HG03139 (cell line): ENCODE data around the gene PPP5C.
"Not testable (repeated sequence)": the region's sequence is repeated elsewhere in the genome, so short reads cannot be mapped to it uniquely, and the experiment has no call there.

Experiments used
- ATAC-seq: cut with Tn5 transposase; IDR thresholded peaks from one replicate; pipeline ENCODE4 v1.9.1; 2021; ENCODE audit not compliant: unreplicated experiment

PPP5C gene

DNA sequence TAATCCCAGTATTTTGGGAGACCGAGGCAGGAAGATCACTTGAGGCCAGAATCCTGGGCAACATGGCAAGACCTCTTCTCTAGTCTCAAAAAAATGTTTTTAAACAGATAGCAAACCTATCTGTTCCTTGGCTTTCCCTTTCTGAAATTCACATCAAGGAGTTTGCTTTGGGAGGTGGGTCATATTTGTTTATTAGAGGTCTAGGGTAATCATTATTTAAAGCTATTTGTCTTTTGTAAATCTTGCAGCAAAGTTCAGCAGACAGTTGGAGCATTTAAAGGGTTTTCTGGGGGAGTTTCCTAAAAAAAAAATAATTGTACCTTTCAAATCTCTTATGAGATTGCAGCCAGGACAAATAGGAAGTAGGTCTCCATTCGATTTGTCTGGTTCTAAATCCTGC lies 17.5 kb downstream of the PPP5C start:
- no peak for ATAC-seq

DNA sequence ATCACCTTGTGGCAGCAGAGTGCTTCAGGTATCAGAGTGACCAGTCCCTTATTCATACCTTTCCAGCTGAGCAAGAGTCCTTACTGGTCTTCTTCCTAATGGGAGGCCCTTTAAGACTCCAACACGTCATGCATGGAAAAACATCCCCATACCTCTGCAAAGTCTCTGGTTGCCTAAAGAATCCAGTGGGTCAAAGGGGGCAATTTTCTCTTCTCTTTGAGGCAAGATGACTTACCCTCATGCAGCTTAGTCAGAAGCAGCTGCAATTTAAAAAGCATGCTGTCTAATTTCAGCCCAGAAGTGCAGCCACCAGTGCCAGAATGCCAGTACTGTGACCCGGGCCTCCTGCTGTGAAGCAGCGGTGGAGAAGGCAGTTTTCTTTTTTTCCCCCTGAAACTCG lies 18.7 kb downstream of the PPP5C start:
- no peak for ATAC-seq

DNA sequence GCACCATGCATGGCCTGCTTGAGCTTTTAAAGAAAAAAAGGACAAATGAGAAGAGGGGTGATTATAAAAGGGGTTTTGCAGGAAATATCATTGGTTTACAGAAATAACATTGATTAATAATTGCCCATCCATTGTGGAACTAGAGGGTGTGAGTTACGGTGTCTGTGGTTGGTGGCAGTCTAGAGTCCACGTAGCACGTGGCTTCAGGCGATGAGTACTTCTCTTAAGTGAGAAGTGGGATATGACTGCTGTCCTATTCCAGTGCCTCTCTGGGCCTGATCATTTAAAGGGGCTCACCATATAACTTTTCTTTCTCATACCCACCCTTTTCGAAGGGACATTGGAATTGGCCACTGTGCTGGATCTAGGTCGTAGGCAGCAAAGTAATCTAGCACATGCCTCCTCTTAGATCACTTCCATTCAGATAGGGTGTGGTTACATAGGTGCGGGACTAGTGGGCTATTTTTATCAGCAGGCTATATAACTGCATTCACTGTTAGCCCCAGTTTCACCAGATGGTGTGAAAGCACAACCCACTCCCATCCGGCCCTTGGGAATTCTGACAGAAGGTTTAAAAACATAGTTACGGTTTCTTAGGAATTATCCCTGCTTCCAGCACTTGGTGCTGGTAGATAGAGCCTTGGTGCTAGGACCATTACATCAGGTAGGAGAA lies 19.9 kb downstream of the PPP5C start:
- no peak for ATAC-seq

DNA sequence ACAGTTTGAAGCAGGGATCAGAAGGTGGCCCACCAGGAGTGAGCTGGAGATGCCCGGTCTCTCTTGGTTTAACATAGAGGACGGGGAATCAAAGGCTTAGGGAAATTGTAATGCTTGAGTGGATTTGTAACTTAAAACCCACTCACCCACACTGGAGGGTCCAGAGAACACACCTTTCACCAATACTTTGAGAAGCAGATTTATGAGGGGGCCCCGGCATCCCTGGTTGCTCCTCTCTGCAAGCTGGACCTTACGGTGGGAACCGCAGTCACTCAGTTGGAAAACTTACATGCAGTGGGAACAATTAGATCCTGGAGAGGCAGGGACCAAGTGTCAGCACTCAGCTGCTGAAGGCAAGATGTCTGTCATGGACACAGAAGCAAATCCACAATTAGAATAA lies 20.5 kb downstream of the PPP5C start:
- no peak for ATAC-seq

DNA sequence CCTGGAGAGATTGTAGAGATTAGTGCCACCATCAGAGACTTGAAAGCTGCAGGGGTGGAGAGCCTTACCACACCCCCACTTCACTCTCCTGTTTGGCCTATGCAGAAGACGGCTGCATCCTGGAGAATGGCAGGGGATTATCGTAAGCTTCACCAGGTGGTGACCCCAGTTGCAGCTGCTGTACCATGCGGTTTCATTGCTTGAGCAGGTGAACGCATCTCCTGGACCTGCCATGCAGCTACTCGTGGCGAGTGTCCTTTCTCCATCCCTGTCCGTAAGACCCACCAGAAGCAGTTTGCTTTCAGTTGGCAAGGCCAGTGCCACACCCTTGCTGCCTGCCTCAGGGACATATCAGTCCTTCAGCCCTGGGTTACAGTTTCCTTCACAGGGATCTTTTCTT lies 21.2 kb downstream of the PPP5C start:
- no peak for ATAC-seq

DNA sequence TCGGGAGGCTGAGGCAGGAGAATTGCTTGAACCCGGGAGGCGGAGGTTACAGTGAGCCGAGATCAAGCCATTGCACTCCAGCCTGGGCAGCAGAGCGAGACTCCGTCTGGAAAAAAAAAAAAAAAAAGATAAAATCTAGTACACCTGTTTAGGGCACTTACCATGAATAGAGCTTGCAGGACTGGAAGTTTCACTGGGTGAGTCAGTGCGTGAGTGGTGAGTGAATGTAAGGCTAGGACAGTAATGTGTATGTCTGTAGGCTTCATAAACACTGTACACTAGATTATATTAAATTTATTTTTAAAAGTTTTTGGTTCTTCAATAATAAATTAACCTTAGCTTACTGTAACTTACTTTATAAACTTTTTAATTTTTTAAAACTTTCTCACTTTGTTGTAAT lies 22.9 kb downstream of the PPP5C start:
- ATAC-seq: no peak

DNA sequence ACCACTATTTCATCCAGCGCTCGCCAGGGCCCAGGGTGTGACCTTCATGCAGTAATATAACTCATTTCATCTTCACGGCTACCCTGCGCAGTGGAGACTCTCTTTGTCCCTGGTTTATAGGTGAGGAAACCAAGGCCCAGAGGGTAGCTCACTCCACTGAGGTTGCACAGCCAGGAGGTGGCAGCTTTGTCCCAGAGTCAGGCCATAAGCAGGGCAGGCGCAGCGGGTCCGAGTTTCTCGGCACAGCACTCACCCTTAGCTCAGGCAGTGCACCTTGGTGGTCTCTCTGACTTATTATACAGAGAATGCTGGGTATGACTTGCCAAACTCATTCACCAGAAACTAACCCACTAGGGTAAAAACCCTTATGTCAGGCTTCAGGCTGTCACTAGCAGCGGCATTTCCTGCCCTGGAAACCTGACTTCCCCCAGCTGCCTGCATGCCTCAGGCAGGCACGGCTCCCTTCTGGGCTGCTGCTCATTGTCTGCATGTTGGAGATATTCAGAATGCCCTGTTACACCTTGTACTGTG lies 24.5 kb downstream of the PPP5C start:
- ATAC-seq: no peak

DNA sequence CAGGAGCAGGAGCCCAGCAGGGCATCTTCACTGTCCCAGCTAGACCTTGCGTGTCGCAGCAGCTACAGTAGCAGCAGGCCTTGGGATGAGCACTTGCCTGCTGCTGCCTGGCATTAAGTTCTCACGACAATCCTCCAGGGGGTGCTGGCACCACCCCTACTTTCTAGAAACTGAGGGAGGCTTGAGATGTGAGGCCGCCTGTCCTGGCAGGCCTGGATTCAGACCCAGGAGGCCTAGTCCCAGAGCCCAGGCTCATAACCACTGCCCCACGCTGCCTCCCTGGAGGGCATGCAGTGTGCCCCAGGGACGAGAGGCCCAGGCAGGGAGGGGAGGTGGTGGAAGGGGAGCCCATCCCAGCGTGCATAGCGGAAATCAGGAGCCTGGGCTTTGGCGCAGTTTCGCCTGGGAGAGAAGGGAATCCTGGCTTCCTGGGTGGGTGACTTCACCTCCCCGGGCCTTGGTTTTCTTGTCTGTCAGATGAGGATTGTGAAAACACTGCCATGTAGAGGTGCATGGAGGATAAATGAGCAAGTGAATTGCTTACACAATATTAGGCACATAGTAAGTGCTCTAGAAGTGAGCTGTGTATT lies 26.1 kb downstream of the PPP5C start:
- ATAC-seq: no peak

DNA sequence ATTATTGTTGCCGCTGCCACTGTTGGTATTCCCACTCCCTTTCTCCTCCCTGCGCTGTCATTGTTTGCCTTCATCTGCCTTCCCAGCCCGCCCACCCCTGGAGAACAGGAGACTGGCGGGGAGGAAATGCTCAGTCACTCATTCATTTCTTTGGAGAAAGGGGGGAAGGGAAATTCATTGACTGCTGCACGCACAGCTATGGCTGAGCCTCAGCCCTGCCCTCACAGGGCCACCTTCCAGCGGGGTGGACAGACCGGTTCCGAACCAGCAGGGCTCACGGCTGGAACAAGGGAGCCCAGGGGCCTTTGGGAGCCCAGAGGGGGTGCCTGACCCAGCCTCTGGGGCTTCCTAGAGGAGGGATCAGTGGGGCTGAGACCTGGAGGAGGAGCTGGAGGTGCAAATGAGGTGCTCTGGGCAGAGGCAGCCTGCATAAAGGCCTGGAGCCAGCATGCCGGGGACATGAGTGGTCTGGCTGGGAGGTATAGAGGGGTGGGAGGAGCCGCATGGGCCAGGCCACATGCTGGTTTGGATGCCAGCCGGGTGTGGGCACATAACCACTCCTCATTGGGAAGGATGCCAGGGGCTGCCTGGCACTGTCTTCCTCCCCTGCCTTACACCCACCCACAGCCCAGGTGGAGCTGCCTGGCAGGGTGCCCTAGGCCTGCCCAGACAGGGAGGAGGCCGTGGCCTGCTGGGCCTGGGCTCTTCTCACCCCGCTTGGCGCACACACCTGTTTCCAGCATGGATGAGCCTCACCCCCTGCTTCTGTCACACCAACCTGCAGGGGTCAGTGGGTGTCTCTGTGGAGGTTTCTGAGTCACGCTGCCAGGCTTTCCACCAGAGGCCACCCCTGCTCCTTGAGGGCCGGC lies 26.8 kb downstream of the PPP5C start:
- ATAC-seq: no peak

DNA sequence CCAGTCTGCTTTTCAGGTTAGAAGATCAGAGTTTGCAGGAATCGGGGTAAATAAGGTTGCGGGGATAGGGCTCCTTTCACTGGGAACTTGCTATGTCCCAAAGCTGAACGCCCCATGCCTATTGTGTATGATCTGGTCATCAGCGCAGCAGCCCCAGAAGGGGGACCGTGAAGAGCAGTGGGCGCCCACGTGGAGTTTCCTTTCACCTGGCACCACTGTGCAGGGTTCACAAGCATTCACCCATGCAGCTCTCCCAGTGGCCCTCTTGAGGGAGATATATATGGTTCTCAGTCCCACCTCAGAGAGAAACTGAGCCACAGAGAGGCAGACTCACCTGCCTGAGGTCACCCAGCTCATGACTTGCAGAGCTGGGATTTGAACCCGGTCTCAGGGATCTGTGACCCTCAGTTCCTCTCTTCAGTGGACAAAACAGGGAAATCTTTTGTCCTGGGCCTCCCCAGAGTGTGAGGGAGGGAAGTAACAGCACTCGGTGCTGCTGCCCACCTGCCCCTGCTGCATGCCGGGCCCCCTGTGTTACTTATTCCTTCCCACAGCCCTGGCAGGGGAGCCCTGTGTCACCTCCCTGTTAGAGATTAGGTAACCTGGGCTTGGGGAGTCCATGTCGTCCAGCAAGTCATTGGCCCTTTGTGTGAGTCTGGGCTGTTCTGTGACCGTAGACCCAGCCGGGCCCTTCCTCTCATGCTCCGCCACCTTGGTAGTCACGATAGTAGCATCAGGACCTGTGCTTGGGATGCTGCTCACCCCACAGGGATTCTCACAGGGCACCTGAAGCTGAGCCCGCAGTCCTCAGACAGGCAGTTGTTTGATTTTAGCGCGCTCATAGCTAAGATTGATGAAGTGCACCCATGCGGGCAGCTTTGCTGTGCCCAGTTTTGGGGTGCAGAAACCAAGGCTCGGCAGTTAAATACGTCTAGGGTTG lies 27.9 kb downstream of the PPP5C start:
- no peak for ATAC-seq

DNA sequence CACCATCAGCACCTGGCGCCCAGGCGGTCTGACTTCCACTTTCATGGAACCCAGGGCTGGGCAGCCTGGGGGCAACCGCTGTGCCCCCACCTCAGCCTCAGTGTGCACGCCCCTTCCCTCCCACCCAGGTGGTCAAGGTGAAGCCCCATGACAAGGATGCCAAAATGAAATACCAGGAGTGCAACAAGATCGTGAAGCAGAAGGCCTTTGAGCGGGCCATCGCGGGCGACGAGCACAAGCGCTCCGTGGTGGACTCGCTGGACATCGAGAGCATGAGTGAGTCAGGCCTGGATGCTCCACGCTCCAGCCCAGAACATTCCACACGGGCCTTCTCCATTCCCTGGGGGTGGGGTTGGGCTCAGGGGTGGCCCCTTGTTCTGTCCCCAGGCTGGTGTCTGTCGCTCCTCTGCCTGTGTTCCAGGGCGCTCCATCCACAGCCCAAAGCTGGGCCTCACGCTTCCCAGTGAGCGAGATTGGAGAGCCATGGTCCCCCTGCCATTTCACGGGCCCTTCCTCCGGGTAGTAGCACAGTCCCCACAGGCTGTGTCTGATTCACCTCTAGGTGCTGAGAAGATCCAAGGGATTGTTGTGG lies 28.7 kb downstream of the PPP5C start:
- ATAC-seq: not testable (repeated sequence)

DNA sequence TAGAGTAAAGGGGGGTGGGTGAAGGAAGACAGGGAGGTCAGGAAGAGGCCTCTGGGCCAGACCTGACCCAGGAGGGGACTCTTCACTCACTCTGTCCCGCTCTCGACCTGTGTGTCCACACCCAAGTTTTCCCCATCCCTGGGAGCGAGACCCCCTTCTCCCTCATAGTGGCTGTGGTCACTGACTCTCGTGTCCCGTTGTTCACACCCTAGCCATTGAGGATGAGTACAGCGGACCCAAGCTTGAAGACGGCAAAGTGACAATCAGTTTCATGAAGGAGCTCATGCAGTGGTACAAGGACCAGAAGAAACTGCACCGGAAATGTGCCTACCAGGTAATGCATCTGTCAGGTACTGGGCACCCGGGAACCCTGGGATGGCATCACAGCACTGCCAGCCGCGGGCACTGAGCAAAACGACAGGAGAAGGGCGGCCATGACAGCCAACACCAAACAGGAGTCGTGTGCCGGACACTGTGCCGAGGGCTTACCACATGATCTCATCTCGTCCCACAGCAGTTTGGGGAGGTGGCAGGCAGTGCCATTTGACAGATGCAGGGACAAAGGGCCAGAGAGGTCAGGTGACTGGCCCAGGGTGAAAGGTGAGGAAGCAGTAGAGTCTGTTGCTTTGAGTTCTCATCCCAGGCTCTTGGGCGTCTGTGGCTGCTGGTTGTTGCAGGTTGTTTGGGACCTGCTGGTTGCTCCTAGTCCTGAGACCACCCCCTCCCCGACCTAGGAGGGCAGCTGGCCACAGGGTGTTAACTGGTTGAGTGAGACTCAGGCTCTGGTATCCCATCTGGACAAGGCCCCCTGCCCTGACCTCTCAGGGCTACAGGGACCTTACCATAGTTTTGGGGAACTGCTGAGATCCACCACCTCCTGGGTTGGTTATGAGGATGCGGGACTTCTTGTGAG lies 29.6 kb downstream of the PPP5C start:
- ATAC-seq: no peak

DNA sequence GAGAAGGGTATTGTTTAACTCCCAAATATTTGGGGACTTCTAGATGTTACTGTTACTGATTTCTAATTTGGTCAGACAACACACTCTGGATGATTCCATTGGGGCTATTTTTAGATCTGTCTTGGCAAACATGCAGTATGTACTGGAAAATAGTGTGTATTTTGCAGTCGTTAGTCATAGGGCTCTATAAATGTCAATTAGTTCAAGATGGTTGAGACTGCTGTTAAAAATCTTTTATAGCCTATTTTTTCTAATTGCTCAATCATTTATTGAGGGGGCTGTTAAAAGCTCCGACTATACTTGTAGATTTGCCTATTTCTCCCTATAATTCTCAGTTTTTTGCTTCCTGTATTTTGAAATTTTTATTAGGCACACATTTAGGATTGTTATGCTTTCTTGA lies 31.4 kb downstream of the PPP5C start:
- ATAC-seq: no peak

DNA sequence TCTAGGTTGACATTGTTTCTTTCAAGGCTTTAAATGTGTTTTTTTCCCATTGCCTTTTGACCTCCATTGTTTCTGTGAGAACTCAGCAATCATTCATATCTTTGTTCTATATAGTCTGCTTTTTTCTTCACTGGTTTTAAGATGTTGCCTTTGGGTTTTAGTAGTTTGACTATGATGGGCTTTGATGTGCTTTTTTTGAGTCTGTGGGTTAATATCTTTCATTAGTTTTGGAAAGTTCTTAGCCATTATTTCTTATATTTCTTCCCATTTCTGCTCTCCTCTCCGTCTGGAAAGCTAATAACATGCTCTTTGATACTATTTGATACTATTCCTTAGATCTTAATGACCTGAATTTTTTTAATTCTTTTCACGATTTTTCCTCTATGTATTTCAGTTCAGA lies 33.8 kb downstream of the PPP5C start:
- no peak for ATAC-seq

DNA sequence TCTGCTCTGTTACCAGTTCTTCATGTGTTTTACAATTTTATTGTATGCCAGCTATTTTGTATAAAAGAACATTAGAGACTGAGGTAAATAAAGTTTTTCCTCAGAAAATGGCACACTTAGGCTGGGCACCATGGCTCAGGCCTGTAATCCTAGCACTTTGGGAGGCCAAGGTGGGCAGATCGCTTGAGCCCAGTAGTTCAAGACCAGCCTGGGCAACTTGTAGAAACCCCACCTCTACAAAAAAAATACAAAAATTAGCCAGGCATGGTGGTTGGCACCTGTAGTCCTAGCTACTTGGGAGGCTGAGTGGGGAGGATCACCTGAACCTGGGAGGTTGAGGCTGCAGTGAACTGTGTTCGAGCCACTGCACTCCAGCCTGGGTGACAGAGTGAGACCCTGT lies 34.5 kb downstream of the PPP5C start:
- ATAC-seq: no peak

DNA sequence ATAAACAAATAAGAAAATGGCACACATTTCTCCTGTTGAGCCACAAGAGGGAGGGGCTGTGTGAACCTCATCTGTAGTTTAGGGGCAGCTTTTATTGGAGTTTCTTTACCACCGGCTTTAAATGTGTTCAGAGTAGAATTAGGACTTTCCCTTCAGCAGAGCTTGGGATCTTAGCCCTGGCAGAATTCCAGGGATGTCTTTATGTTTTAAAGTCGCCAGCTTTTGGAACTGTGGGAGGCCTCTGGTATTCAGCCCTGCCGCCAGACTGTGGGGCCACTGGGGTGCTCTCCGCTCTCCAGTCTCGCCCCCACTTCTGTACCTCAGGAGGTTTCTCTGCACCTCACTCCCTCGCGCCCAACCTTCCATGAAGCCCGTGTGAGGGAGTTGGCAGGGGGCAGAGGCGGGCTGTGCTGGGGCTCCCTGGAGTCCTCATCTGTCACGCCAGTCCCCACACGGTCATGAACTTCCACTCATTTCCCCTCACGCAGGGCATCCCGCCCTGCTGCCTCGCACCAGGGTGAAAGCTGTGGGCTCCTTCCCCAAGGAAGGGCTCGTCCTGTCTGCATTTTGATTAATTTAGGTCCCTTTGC lies 35.0 kb downstream of the PPP5C start:
- ATAC-seq: no peak

DNA sequence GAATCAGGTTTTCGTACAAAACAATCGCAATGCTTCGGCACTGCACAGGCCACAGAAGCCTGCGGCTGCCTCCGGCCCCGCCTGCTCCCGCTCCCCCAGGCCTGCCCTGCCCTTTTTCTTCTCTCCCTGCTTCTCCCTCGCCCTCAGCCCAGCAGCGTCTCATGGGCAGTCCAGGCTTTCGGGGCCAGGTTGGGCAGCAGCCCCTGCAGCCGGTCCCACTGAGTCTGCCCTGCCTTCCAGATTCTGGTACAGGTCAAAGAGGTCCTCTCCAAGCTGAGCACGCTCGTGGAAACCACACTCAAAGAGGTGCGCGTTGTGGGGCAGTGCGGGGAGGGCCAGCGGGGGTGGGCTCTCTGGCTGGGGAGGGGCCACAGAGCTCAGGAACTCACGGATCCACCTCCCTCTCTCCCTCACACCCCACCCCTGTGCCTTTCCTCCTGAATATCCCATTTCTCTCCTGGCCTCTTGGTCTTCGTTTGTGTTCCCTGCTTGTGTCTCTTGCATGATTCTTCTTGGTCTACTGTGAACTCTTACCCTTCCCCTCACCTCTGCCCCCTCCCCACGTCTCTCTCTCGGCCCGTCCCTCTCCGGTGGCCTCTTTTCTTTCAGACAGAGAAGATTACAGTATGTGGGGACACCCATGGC lies 36.4 kb downstream of the PPP5C start:
- no peak for ATAC-seq

DNA sequence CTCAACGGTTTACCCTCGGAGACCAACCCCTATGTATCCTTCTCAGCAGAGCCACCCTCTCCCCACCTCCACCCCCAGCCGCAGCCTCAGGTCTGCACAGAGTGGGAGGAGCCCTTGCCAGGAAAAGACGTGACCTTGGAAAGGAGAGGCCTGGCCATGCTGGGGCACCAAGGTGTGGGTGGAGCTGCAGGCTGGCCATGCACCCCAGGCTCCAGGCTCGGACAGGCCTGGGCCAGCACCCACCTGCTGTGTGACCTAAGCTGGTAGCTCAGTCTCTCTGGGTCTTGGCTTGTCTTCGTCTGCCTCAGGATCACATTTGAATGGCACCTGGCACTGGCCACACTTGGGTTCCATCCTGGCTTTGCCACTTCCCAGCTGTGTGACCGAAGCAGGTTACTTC lies 37.0 kb downstream of the PPP5C start:
- ATAC-seq: no peak

DNA sequence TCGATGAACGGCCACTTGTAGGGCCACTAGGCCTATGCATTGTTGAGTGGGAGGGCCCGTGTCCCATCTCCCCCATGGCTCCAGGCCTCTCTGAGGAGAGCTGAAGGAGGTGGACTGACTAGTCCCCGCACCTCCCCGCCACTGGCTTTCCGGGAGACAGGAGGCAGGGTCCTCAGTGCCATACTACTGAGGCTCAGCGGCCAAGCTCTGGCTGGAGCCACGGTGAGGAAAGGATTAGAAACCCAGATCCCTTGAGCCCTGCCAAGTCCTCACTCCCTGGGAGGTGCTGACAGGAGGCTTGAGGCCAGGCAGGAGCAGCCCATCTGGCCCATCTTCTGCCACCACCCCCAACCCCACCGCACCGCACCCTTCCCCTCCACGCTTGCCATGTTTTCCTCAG lies 37.5 kb downstream of the PPP5C start:
- ATAC-seq: no peak
